HG03432 (cell line): ENCODE measurements around the gene CD6.
A peak's percentile ranks its signal among the peaks of the same experiment; 100 is the strongest.

Experiments used
- ATAC-seq: cut with Tn5 transposase; IDR thresholded peaks from one replicate; pipeline ENCODE4 v1.9.1; 2021; ENCODE audit warnings: mild to moderate bottlenecking, moderate library complexity; ENCODE audit not compliant: unreplicated experiment

The CD6 gene

DNA sequence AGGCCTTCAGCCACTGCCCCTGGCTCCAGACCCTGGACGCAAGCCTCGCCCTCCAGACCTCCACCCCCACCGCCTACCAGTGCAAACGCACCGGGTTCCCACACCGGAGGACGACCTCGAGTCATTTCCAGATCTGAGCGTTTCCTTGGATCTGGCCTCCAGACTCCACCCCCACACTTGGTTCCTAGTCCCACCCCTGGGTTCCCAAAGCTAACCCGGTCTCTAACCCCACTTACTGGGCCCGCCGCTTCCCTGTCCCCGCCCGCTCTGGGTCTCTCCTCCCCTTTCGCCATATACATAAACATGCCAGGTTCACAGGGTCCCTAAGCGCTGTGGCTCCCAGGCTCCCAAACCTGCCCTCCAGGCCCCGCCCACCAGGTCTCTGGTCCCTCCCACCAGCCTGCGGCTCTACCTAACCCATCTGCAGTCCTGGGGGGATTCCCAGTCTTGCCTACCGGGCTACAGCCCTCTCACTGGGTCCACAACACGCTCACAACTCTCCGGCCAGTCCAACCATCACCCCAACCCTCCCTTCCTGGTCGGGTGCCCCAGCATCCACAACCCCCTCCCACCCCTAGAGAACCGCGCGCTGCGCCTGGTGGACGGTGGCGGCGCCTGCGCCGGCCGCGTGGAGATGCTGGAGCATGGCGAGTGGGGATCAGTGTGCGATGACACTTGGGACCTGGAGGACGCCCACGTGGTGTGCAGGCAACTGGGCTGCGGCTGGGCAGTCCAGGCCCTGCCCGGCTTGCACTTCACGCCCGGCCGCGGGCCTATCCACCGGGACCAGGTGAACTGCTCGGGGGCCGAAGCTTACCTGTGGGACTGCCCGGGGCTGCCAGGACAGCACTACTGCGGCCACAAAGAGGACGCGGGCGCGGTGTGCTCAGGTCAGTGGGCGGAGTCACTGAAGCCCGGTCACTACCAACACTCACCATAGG lies 36.7 kb downstream of the CD6 start:
- no peak for ATAC-seq

DNA sequence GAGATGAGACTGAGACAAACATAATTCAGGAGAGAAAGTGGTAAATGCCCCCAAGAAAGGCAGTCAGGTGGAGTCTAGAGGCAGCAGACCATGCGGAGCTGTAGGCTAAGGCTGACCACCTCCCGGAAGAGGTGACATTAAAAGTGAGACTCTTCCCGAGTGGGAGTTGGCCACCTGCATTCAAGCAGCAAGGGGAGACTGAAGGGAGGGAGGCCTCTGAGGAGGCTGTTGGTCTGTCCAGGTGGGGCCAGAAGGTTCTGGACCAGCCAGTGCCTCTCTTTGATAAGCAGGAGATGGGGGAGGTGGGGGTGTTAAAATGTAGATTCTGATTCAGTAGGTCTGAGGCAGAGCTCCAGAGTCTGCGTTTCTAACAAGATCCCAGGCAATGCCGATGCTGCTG lies 37.5 kb downstream of the CD6 start:
- ATAC-seq: no peak

DNA sequence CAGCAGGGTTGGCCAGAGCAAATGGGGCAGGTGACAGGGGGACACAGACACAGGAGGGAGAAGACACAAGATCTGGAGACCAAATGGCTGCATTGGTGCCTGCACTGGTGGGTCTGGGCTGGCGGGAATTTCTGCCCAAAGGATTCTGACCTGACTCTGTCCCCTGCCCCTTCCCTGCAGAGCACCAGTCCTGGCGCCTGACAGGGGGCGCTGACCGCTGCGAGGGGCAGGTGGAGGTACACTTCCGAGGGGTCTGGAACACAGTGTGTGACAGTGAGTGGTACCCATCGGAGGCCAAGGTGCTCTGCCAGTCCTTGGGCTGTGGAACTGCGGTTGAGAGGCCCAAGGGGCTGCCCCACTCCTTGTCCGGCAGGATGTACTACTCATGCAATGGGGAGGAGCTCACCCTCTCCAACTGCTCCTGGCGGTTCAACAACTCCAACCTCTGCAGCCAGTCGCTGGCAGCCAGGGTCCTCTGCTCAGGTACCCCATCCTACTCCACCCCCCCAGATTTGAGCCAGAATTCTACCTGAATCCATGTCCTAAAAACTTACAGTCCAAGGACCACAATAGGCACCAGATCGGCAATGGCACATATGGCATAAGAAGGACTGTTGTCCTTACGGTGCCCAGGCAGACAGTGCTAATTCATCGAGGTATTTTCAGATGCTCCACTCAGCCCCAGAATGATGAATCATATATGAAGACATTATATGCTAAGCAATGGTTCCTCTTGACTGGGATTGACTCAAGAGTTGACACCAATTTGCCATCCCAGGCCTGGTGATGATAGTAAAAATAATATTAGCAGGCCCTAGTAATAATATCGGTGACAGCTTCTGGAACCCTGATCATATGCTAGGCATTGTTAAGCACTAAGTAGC lies 38.2 kb downstream of the CD6 start:
- no peak for ATAC-seq

DNA sequence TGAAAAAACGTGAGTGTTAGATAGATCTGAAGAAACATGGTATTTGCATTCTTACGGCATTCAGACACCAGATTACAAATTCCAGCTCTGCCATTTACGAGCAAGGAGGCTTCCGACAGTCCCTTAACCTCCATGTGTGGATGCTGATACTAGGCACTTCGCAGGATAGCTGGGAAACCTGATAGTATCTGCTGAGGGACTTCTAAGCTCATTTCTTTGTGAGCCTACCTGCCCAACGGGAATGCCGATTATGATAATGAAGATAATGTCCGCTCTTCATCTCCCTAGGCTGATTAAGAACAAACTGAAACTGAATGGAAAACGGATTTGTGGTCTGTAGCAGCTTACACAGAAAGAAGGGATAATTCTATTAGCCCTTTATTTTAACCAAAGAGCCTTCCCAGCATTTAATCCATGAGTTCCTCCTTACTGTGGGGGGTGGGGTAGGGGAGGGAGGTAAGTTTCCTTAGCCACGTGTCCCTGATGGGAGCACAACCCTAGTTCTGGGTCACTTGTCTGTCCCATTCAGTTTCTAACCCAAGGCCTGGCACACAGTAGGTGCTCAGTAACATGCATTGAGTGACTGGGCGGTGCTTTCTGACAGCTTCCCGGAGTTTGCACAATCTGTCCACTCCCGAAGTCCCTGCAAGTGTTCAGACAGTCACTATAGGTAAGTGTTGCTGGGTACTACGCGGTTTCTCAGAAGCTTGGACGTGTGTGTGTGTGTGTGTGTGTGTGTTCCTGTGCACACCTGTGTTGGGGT lies 39.2 kb downstream of the CD6 start:
- ATAC-seq: no peak

DNA sequence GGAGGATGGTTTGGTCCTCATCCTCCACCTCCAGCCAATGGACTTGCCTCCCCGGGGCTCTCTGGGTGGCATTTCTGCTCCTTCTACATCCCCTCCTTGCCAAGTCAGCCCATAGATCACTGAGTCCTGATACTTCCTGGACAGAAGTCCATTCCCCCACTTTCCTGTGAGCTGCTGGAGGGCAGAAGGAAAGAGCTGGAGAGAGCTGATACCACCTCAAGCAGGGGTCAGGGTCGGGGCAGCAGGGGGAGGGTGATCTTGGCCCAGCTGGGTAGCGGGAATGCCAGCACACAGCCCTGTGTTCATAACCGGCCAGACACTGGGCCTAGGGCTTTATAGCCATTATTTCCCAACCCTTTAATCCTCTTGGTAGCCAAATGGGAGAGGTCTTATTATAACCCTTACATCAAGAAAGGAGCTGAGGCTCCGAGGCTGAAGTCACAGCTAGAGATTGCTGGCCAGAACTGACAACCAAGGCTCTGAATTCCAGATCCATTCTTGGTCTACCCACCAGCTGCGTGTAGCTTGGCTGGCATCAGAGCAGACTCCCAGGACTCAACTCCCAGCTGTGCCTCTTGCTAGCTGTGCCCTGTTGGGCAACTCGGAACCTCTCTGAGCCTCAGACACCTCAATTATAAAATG lies 39.9 kb downstream of the CD6 start:
- no peak for ATAC-seq

DNA sequence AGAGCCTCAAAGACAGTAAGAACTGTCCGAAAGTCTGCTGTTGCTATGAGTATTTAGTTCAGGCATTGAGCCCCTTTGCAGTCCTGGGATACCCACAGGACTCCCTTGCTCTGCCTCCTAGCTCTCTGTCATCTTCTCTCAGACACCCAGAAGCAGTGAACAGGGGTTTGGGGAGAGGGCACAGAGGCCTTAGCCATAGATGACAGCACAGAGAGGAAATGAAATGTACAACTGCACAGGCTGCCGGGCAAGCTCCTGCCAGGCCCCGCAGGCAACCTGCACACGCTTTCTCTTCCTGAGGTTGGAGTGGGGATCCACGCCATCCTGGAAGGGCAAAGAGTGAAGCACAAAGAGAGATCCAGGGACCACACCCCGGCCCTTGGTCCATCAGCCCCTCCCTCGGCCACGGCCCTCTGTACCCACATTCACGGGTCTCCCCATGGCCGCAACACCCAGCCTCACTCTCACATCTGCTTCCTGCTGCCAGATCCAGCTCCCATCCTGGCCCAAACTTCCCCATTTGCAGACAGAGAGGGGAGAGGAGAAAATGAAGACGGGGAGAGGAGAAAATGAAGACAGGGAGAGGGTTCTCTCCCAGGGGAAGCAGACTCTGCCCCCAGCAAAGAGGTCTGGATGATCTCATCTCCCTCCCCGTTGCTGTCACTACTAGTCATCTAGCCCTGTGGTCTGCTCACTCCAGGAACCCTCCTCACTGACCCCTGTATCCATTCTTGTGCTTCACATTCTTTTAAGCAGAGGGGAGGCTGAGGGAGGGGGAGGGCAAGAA lies 40.7 kb downstream of the CD6 start:
- ATAC-seq: no peak

DNA sequence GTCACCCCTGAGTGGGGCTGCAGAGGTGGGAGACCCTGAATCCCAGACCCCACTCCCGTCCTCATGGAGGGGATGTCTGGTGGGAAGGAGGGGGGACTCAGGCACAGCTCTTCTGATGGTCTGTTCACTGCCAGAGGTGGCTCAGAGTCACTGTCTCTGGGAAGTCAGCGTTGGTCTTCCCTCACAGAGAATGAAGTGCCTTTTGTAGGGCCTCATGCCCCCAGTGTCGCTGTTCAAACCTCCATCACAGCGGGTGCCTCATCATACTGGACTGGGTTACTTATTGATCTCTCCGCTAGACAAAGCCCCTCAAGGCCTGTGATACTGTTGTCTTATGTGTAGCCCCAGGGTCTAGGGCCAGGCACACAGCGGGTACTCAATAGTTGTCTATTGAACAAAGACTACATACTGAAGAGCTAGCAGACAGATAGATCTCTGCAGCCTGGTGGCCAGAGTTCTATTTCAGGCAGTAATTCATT lies 41.3 kb downstream of the CD6 start:
- ATAC-seq: no peak

DNA sequence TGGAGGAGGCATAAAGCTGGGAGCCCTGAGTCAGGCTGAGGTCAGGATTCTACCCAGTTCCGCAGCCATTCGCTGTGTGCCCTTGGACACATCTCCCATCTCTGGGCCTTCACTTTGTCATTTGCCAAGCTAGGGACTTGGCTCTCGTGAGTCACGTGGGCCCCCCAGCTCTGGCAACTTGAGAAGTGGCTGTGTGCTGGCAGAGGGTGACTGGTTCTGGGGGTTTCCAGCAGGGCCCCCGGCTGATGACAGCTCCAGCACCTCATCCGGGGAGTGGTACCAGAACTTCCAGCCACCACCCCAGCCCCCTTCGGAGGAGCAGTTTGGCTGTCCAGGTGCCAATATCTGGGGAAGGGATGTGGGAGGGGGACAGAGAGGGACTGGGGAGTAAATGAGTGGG lies 46.6 kb downstream of the CD6 start:
- no peak for ATAC-seq

DNA sequence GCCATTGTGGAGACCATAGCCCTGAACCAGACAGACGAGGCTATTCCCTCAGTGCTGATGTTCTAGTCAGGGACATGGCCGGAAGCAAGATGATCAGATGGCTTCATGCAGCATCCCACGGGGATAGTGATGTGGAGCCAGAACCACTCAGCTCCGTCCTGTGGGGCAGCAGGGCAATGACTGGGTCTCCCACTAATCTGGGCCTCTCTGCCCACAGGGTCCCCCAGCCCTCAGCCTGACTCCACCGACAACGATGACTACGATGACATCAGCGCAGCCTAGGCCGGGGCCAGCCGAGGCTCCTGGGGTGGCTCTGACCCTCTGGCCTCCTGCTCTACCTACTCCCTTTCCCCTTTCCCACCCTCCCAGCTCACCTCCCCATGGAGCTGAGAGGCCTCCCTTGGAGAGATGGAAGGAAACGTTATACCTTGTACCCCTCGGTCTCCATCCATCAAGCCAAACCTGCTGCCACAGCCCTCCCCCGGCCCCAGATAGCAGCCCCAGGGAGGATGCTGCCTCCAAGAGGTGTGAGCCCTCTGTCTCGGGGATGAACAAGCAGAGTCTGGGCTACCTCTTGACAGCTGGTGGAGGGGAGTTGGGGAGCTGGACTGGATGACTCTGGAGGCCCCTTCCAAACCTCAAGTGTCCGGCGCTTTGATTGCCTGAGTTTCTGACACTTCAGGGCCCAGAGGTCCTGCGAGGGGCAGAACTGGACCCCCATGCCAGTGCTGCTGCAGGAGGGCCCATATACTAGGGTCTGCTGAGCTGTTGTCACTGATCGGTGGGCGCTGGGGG lies 47.8 kb downstream of the CD6 start:
- no peak for ATAC-seq

DNA sequence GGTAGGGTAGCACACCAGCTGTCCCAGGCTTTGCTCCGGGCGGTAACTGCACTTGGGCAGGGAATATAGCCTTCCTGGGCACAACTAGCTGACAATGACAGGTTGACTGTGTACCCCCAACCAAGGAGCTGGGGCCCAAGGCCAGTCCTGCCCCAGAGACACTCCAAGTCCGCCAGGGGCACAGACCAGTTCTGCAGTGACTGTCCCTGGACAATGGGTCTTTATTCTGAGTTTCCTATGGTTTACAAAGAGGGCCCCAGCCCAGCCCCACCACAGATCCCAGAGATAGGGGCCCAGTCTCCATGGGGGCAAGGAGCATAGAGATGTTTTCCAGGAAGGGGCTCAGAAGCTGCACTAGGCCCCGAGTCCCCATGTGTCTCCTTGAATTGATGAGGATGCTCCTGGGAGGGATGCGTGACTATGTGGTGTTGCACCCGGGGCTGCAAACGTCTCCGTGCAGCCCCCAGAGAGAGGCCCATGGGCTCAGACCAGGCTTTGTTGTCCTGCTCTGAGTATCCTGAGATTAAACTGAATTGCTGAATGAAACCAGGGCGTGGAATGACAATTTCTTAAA lies 48.4 kb downstream of the CD6 start:
- no peak for ATAC-seq

DNA sequence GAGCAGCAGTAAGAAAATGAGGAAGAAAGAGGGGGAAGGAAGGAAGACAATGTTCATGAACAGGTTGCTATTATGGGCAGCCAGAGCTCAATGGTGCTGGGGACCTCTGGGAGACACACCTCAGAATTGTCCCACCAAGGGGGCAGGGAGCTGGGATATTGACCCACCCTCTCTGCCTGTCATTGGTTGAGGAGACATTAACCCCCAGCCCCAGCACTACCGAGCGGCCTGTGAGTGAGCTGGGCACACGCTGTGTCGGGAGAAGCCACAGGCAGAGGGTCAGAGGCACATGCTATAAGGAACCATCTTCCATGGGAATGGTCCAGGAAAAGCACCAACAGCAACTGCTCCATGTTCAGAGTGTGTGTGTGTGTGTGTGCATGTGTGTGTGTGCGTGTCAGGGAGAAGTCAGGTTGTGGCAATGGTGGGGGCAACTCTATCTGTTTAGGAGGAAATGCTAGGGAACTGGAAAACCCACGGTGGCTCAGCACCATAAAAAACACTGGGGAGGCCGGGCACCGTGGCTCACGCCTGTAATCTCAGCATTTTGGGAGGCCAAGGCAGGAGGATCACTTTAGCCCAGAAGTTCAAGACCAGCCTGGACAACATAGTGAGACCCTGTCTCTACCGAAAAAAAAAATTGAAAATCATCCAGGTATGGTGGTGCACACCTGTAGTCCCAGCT lies 49.2 kb downstream of the CD6 start:
- ATAC-seq: no peak

DNA sequence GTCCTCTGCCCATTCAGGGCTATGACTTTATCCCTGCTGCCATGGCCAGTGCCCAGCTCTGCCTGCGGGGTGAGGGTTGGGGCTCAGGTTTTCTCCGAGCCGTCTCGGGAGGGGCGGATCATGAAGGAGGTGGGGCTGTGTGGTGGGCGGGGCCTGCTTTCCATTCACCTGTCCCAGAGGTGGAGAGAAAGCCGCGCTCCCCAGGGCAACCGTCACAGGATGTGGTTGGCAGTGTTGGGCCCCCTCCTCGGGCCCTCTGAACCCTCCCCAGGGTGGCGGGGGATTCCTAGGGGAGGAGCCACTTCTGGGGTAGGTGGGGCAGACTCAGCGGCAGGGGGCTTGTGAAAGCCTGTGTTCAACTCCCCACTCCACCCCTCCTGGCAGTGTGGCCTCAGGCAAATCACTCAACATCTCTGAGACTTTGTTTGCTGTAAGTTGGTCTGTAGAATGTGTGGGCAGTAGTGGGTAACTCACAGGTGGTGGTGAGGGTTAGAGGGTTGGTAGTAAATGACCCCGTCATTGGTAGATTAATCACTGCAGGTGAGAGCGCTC lies 50.3 kb downstream of the CD6 start:
- ATAC-seq: peak; percentile 46

DNA sequence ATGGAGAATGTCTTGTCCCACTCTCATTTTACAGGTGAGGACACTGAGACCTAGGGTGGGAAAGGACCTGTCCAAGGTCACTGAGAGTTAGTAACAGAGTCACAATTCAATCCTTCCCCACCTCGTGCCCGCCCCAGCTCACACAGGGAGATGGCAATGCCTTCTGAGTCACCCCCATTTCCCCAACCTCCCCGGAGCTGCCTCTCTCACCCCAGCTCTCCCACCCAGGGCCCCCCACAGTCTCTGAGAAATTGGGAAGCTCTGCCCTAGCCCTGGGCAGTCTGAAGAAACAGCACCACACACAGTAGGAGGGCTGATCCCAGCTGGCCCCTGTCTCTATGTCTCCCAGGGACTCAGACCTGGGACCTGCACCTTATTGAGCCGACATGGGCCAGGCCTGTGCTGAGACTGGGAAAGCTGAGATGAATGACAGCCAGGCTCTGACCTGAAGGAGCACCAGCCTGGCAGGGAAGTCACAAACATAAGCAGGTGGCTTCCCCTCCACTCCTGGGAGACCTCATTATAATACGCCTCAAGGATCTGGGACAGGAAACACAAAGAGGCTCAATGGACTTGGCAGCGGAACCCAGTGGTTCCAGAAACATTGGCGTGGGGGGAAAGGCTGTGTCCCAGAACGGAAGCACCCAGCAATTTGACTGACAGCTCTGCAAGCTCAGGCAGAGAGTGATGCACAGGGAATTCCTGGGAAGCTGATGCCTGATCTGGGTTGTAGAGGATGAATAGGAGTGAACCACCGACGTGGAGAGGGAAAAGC lies 51.0 kb downstream of the CD6 start:
- ATAC-seq: no peak

DNA sequence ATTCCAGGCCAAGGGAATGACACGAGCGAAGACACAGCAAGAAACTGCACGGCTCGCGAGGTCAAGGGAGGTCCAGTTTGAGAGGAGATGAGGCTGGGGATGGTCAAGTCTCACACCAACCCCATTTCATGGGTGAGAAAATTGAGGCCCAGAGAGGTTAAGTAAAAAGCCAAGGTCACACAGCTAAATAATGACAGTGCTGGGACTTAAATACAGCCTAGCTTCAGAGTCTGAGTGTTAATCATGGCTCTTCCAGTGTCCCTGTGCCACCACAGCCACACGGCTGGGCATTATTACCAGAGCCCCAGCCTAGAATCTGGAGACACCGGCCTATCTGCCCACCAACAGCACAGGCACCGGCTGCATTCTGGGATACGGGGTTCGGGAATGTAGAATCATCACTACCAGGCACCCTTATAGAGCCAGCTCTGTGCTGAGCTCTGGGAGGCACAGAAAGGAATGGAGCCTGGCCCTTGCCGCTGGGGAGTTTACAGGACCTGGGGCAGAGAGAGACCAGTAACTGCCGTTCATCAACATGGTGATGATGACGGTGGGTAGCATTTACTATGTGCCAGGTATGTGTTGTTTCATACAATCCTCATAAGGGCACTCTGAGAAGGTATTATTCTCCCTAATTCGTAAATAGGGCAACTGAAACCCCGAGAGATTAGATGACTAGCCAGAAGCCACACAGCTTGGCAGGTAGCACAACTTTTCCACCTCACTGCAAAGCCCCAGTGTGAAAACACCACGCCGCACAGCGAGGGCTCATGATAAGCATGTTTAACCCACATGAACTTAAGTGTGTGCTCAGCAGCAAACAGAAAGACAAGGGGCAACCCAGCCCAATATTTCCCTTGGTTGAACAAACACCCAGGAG lies 51.8 kb downstream of the CD6 start:
- no peak for ATAC-seq

DNA sequence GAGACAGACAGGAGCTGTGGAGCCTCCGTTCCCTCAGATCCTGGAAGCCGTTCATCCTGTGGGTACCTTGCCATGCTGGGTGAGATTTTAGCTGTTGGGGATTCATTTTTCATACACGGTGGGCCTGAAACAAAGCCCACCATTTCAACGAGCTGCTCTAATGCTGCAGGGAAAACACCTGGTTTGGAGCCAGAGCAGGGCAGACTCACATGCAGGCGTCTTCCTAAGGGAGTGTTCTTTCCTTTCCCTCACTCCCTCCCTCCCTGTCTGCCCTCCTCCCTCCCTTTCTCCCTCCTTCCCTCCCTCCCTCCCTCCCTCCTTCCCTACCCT lies 52.5 kb downstream of the CD6 start:
- ATAC-seq: no peak
